ENCODE measurements around the gene PHLDB1. TPM values are rescaled to one million over a fixed set of nuclear protein-coding genes. Genes with fewer than 3 reads are reported as not detected.
A peak's percentile ranks its signal among the peaks of the same experiment; 100 is the strongest.

PHLDB1 gene
- polyA plus RNA-seq, 3 donors = 0.17 TPM; not detected in 2

DNA sequence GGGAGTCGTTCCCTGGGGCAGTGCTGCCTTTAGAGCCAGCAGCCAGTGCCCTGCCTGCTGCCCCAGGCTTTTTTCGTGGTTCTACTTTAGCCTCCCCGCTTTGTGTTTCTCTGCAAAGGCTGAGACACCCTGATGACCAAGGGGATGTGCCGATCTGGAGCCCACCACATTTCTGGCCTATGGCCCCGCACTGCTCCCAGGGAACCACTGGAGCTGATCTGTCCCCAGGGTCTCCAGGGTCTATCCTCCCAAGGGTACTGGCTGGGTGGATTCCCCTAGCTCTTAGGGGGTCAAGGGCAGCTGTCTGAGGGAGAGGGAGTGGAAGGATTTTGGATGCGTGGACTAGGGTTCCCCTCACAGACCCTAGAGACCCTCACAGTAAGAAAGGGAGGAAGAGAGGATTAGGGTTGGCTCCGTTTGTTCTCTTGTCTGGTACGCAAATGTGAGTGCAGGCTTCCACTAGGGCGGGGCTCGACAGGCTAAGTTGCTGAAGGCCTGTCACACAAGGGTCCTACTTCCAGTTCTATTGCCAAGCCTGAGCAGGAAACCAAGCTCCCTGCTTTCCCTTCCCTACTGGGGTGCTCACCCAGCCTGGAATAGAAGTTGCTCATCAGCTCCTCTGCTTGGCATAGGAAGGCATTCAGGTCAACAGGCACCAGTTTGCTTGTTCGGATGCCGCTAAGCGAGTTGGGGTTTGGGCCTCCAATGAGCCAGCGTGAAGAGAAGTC, 52.7 kb downstream of the PHLDB1 start:
- H3K9ac ChIP-seq (ENCODE audit: insufficient read depth, low read length, poor library complexity, severe bottlenecking) = no peak overlapping the region
- H3K4me3 ChIP-seq (replicated peaks in 1 of 3; ENCODE audit: low read depth in 2 of 3, low read length in 3 of 3) = no peak overlapping the region
- H3K27me3 ChIP-seq (ENCODE audit: control insufficient read depth in 2 of 2, insufficient read depth in 2 of 2, low read length in 2 of 2) = no peaks in the 10 kb centered on the region
- TF ChIP-seq, protein P1, sequence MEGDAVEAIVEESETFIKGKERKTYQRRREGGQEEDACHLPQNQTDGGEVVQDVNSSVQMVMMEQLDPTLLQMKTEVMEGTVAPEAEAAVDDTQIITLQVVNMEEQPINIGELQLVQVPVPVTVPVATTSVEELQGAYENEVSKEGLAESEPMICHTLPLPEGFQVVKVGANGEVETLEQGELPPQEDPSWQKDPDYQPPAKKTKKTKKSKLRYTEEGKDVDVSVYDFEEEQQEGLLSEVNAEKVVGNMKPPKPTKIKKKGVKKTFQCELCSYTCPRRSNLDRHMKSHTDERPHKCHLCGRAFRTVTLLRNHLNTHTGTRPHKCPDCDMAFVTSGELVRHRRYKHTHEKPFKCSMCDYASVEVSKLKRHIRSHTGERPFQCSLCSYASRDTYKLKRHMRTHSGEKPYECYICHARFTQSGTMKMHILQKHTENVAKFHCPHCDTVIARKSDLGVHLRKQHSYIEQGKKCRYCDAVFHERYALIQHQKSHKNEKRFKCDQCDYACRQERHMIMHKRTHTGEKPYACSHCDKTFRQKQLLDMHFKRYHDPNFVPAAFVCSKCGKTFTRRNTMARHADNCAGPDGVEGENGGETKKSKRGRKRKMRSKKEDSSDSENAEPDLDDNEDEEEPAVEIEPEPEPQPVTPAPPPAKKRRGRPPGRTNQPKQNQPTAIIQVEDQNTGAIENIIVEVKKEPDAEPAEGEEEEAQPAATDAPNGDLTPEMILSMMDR (IDR thresholded peaks at IDR 0.05) = no peak
- H3K27ac Mint-ChIP-seq = no peak overlapping the region
- DNase-seq = no peak
- H4K20me1 ChIP-seq (ENCODE audit: insufficient read depth, low read length) = no peaks in the 10 kb centered on the region
- intact Hi-C loops (cut with micrococcal nuclease) = no loop called here
- H3K79me2 ChIP-seq (ENCODE audit: insufficient read depth, low read length) = no peaks in the 10 kb centered on the region
- H3K9me3 ChIP-seq (replicated peaks in 1 of 2; ENCODE audit: control insufficient read depth in 1 of 2, insufficient read depth in 1 of 2, low read length in 2 of 2) = no peaks in the 10 kb centered on the region
- no peaks in the 10 kb centered on the region for H3K9me3 Mint-ChIP-seq
- WGBS (ENCODE audit: insufficient coverage) = 83% methylated on average over 12 of the region's 14 CpGs
- H3K4me1 Mint-ChIP-seq = peaks cover 6% of the 10 kb centered on the region
- H2AFZ ChIP-seq (ENCODE audit: insufficient read depth, low read depth, low read length, poor library complexity, severe bottlenecking) = no peak overlapping the region
- no peaks in the 10 kb centered on the region for H3K36me3 ChIP-seq (replicated peaks in 1 of 2; ENCODE audit: control insufficient read depth in 1 of 2, insufficient read depth in 2 of 2, low read length in 2 of 2)
- H3K4me3 Mint-ChIP-seq = no peak overlapping the region
- H3K27ac ChIP-seq (ENCODE audit: low read depth in 1 of 2, low read length in 2 of 2) = no peak overlapping the region
- H3K4me2 ChIP-seq (replicated peaks; ENCODE audit: extremely low read depth, low read length, poor library complexity, severe bottlenecking) = no peak overlapping the region
- H3K4me1 ChIP-seq (ENCODE audit: control insufficient read depth in 1 of 2, insufficient read depth in 2 of 2, low read length in 2 of 2) = peaks cover 3 to 8% of the 10 kb centered on the region in 2 donors
- H3K36me3 Mint-ChIP-seq = no peaks in the 10 kb centered on the region
- peaks cover 7 to 16% (median 12%) of the 10 kb centered on the region in 3 donors for H3K27me3 Mint-ChIP-seq (ENCODE audit: low read depth in 3 of 3)

DNA sequence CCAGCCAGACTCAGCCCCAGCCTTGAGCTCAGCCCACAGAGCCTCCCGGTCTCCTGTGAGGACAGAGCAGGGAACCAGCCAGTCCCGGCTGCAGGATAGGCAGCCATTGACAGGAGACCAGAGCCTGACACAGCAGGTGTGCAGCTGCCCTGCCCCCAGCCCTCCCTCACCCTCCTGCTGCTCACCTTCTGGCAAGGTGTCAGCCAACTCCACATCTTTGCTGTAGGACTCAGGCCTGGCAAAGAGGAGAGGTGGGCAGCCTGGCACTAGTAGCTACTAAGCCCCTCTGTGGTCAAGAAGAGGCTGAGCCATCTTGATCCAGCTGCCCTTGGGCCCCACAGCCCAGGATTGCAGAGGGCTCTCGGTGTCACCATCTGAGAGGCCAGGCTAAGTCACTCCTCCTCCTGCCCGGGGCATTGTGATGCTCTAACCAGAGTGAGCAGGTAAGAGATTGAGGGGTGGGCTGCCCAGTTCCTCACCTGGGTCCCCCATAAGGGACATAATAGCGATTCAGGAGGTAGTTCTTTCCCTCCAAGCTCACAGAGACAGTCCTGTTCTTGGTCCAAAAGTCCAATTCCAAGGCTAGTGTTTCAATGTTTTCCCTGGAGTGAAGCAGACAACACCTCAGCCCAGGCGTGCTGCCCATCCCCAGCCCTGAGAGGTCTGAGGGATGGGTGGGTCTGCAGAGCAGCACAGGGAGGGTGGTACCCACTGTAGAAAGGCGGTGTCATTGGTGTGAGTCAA, 53.4 kb downstream of the PHLDB1 start:
- Histone ChIP-seq H3K36me3 (replicated peaks in 1 of 2; ENCODE audit: control insufficient read depth in 1 of 2, insufficient read depth in 2 of 2, low read length in 2 of 2) (no peaks in the 10 kb centered on the region), H3K4me2 (replicated peaks; ENCODE audit: extremely low read depth, low read length, poor library complexity, severe bottlenecking) (no peak overlapping the region), H3K9me3 (replicated peaks in 1 of 2; ENCODE audit: control insufficient read depth in 1 of 2, insufficient read depth in 1 of 2, low read length in 2 of 2) (no peaks in the 10 kb centered on the region), H3K4me1 (ENCODE audit: control insufficient read depth in 1 of 2, insufficient read depth in 2 of 2, low read length in 2 of 2) (peaks cover 3 to 8% of the 10 kb centered on the region in 2 donors), H3K4me3 (replicated peaks in 1 of 3; ENCODE audit: low read depth in 2 of 3, low read length in 3 of 3) (no peak overlapping the region), H3K27me3 (ENCODE audit: control insufficient read depth in 2 of 2, insufficient read depth in 2 of 2, low read length in 2 of 2) (no peaks in the 10 kb centered on the region), H3K9ac (ENCODE audit: insufficient read depth, low read length, poor library complexity, severe bottlenecking) (no peak overlapping the region), H2AFZ (ENCODE audit: insufficient read depth, low read depth, low read length, poor library complexity, severe bottlenecking) (no peak overlapping the region), H4K20me1 (ENCODE audit: insufficient read depth, low read length) (no peaks in the 10 kb centered on the region), H3K79me2 (ENCODE audit: insufficient read depth, low read length) (no peaks in the 10 kb centered on the region), H3K27ac (ENCODE audit: low read depth in 1 of 2, low read length in 2 of 2) (no peak overlapping the region)
- H3K27ac Mint-ChIP-seq = peak overlapping the region in 1 of 7 donors; percentile 60
- H3K4me1 Mint-ChIP-seq = peaks cover 6% of the 10 kb centered on the region
- no peaks in the 10 kb centered on the region for H3K36me3 Mint-ChIP-seq
- no peaks in the 10 kb centered on the region for H3K9me3 Mint-ChIP-seq
- intact Hi-C loops (cut with micrococcal nuclease) = no loop called here
- no peak for DNase-seq
- no peak overlapping the region for H3K4me3 Mint-ChIP-seq
- WGBS (ENCODE audit: insufficient coverage) = 98% methylated on average over 4 of the region's 7 CpGs
- H3K27me3 Mint-ChIP-seq (ENCODE audit: low read depth in 3 of 3) = peaks cover 6 to 16% (median 12%) of the 10 kb centered on the region in 3 donors
- TF ChIP-seq, protein P1 (IDR thresholded peaks at IDR 0.05) = no peak

Data from CD14-positive monocyte (primary cell).